Endothelial cell (in vitro differentiated cells): ENCODE measurements around the gene TAF15. TPM values are rescaled to one million over a fixed set of nuclear protein-coding genes. Genes with fewer than 3 reads are reported as not detected.

Experiments used
- DNase-seq: peaks from one replicate; pipeline ENCODE4 v3.0.0; 2021; ENCODE audit warnings: low spot score
- H3K27ac Mint-ChIP-seq: one replicate; pipeline ENCODE4 v1.8.0; 2021; ENCODE audit warnings: mixed read lengths, inconsistent platforms; ENCODE audit not compliant: unreplicated experiment
- H3K27me3 Mint-ChIP-seq: one replicate; pipeline ENCODE4 v1.8.0; 2021; ENCODE audit warnings: mild to moderate bottlenecking, moderate library complexity, mixed read lengths, inconsistent platforms; ENCODE audit not compliant: unreplicated experiment
- H3K36me3 Mint-ChIP-seq: one replicate; pipeline ENCODE4 v1.8.0; 2021; ENCODE audit warnings: mild to moderate bottlenecking, low read depth, mixed read lengths, inconsistent platforms; ENCODE audit not compliant: unreplicated experiment
- H3K4me1 Mint-ChIP-seq: one replicate; pipeline ENCODE4 v1.8.0; 2021; ENCODE audit warnings: mild to moderate bottlenecking, mixed read lengths, inconsistent platforms; ENCODE audit not compliant: unreplicated experiment
- H3K4me3 Mint-ChIP-seq: one replicate; pipeline ENCODE4 v1.8.0; 2021; ENCODE audit warnings: mild to moderate bottlenecking, mixed read lengths, inconsistent platforms; ENCODE audit not compliant: unreplicated experiment
- H3K9me3 Mint-ChIP-seq: one replicate; pipeline ENCODE4 v1.8.0; 2021; ENCODE audit warnings: mixed read lengths, inconsistent platforms; ENCODE audit not compliant: unreplicated experiment
- CTCF ChIP-seq: fragments of 200-600 bp; sonication (generic); IDR thresholded peaks from one replicate; pipeline ENCODE4 v1.5.0; 2021; ENCODE audit warnings: antibody characterized with exemption; ENCODE audit not compliant: unreplicated experiment
- total RNA-seq: library from RNA; stranded (reverse); fragmentation: NEBNext Ultra II Directional; extraction: Animal tissue kit (Norgen Biotek cat#: 25700); gene quantifications from one replicate; pipeline ENCODE4 v1.2.1, GENCODE V29; 2021; ENCODE audit not compliant: unreplicated experiment

TAF15 gene
- total RNA-seq, 1 donor from 2014 or later: 188 TPM

- H3K27me3 Mint-ChIP-seq: peaks cover 2% of the 10 kb centered on the region
- peaks cover 31% of the 10 kb centered on the region for H3K36me3 Mint-ChIP-seq
- TF ChIP-seq CTCF: no peak
- no peak for DNase-seq
- no peak overlapping the region for H3K4me3 Mint-ChIP-seq
- peaks cover under 1% of the 10 kb centered on the region for H3K4me1 Mint-ChIP-seq
- no peaks in the 10 kb centered on the region for H3K9me3 Mint-ChIP-seq
- no peak overlapping the region for H3K27ac Mint-ChIP-seq
Observed at GRCh38 chr17:35844547-35844946, 35.3 kb downstream of the TAF15 start.

- peaks cover 5% of the 10 kb centered on the region for H3K27me3 Mint-ChIP-seq
- H3K27ac Mint-ChIP-seq: no peak overlapping the region
- TF ChIP-seq CTCF: no peak
- H3K4me1 Mint-ChIP-seq: peaks cover 10% of the 10 kb centered on the region
- H3K9me3 Mint-ChIP-seq: no peaks in the 10 kb centered on the region
- no peak overlapping the region for H3K4me3 Mint-ChIP-seq
- no peak for DNase-seq
- H3K36me3 Mint-ChIP-seq: peaks cover 28% of the 10 kb centered on the region
Observed at GRCh38 chr17:35846055-35846809, 36.9 kb downstream of the TAF15 start.

- no peaks in the 10 kb centered on the region for H3K9me3 Mint-ChIP-seq
- no peak for DNase-seq
- TF ChIP-seq CTCF: no peak
- peaks cover 26% of the 10 kb centered on the region for H3K36me3 Mint-ChIP-seq
- H3K27me3 Mint-ChIP-seq: peaks cover 5% of the 10 kb centered on the region
- H3K4me3 Mint-ChIP-seq: no peak overlapping the region
- no peak overlapping the region for H3K27ac Mint-ChIP-seq
- H3K4me1 Mint-ChIP-seq: peaks cover 14% of the 10 kb centered on the region
Observed at GRCh38 chr17:35847006-35847405, 37.7 kb downstream of the TAF15 start.

GRCh38 chr17:35847633-35848373 lies 38.5 kb downstream of the TAF15 start:
- Mint-ChIP-seq H3K27ac (no peak overlapping the region), H3K4me1 (peaks cover 14% of the 10 kb centered on the region), H3K4me3 (no peak overlapping the region), H3K36me3 (peaks cover 21% of the 10 kb centered on the region), H3K27me3 (peaks cover 5% of the 10 kb centered on the region), H3K9me3 (no peaks in the 10 kb centered on the region)
- no peak for DNase-seq
- no peak for TF ChIP-seq CTCF
